MV-4-11 (cell line): ENCODE results near the gene CRACDL.

ENCODE experiments used
- DNase-seq: peaks from one replicate; lab custom pipeline; 2025; lab: John Stamatoyannopoulos, UW

CRACDL gene

GRCh38 chr2:98803405-98804264, 132.4 kb downstream of the CRACDL start:
- DNase-seq: no peak

GRCh38 chr2:98802344-98802743, 133.7 kb downstream of the CRACDL start:
- no peak for DNase-seq

- DNase-seq: no peak
These were observed 134.1 kb downstream of the CRACDL start for GRCh38 chr2:98801921-98802321.

GRCh38 chr2:98801286-98801685, 134.7 kb downstream of the CRACDL start:
- DNase-seq: no peak

- DNase-seq: no peak
These were observed 135.5 kb downstream of the CRACDL start for GRCh38 chr2:98800330-98801064.

GRCh38 chr2:98799375-98800329, 136.4 kb downstream of the CRACDL start:
- DNase-seq: no peak

- no peak for DNase-seq
These were observed 139.1 kb downstream of the CRACDL start for GRCh38 chr2:98796775-98797544.

GRCh38 chr2:98795891-98796676, 139.9 kb downstream of the CRACDL start:
- no peak for DNase-seq

- no peak for DNase-seq
These were observed 141.9 kb downstream of the CRACDL start for GRCh38 chr2:98793897-98794830.

GRCh38 chr2:98793275-98793674, 142.8 kb downstream of the CRACDL start:
- no peak for DNase-seq

- no peak for DNase-seq
These were observed 145.8 kb downstream of the CRACDL start for GRCh38 chr2:98790221-98790620.

GRCh38 chr2:98787700-98788099, 148.3 kb downstream of the CRACDL start:
- DNase-seq: peak; percentile 58

- no peak for DNase-seq
These were observed 149.8 kb downstream of the CRACDL start for GRCh38 chr2:98786179-98786578.

GRCh38 chr2:98782570-98782969, 153.5 kb downstream of the CRACDL start:
- DNase-seq: no peak

GRCh38 chr2:98781822-98782221, 154.2 kb downstream of the CRACDL start:
- no peak for DNase-seq

GRCh38 chr2:98778741-98779483, 157.1 kb downstream of the CRACDL start:
- DNase-seq: no peak

GRCh38 chr2:98778151-98778550, 157.9 kb downstream of the CRACDL start:
- no peak for DNase-seq

GRCh38 chr2:98777710-98778109, 158.3 kb downstream of the CRACDL start:
- DNase-seq: no peak

- DNase-seq: no peak
These were observed 158.9 kb downstream of the CRACDL start for GRCh38 chr2:98777076-98777475.
